GM12878 (cell line): ENCODE data around the gene UBXN7.

ENCODE experiments used
- ATF7 ChIP-seq: fragments of 450-650 bp; IDR thresholded peaks from 2 replicates; pipeline ENCODE4 v1.6.1; 2016; ENCODE audit warnings: low read depth, mild to moderate bottlenecking
- JUND ChIP-seq: IDR thresholded peaks from 2 replicates; pipeline ENCODE4 v1.6.1; 2012; ENCODE audit warnings: low read depth, mild to moderate bottlenecking, low read length, improper control_type of control experiment, moderate library complexity
- NFXL1 ChIP-seq: fragments of 450-650 bp; IDR thresholded peaks from 2 replicates; pipeline ENCODE4 v1.6.1; 2017; ENCODE audit warnings: antibody characterized with exemption, mild to moderate bottlenecking, borderline replicate concordance
- PAX5 ChIP-seq: IDR thresholded peaks from 2 replicates; pipeline ENCODE4 v1.6.1; 2011; ENCODE audit warnings: low read depth, low read length, borderline replicate concordance
- SMC3 ChIP-seq: IDR thresholded peaks from 2 replicates; pipeline ENCODE4 v1.6.1; 2011; ENCODE audit warnings: low read length, improper control_type of control experiment, borderline replicate concordance
- TF ChIP-seq, protein P1 (sequence below): IDR thresholded peaks from 2 replicates; pipeline ENCODE4 v1.6.1; 2012; ENCODE audit warnings: mild to moderate bottlenecking, low read depth, low read length
- TF ChIP-seq, protein P2 (sequence below): fragments of 450-650 bp; IDR thresholded peaks from 2 replicates; pipeline ENCODE4 v1.6.1; 2016; ENCODE audit warnings: mild to moderate bottlenecking

DNA sequence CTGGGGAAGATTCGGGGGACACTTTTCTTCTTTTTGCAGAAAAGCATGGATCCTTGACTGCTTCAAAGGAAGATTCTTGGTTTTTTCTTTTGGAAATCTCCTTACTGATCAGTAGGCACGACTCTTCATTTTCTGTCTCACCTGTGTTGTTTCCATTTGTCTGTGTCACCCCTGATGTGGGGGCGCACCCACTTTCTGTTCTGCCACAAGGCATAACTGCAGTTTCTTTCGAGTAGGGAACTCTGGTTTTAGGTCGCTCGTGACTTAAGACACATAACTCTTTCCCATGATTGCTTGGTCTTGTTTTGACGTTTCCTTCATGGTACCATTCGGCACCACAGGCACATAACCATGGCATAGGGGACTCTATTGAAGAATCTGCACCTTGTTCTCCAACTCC is 40.1 kb upstream of the UBXN7 start:
- TF ChIP-seq, protein P1, sequence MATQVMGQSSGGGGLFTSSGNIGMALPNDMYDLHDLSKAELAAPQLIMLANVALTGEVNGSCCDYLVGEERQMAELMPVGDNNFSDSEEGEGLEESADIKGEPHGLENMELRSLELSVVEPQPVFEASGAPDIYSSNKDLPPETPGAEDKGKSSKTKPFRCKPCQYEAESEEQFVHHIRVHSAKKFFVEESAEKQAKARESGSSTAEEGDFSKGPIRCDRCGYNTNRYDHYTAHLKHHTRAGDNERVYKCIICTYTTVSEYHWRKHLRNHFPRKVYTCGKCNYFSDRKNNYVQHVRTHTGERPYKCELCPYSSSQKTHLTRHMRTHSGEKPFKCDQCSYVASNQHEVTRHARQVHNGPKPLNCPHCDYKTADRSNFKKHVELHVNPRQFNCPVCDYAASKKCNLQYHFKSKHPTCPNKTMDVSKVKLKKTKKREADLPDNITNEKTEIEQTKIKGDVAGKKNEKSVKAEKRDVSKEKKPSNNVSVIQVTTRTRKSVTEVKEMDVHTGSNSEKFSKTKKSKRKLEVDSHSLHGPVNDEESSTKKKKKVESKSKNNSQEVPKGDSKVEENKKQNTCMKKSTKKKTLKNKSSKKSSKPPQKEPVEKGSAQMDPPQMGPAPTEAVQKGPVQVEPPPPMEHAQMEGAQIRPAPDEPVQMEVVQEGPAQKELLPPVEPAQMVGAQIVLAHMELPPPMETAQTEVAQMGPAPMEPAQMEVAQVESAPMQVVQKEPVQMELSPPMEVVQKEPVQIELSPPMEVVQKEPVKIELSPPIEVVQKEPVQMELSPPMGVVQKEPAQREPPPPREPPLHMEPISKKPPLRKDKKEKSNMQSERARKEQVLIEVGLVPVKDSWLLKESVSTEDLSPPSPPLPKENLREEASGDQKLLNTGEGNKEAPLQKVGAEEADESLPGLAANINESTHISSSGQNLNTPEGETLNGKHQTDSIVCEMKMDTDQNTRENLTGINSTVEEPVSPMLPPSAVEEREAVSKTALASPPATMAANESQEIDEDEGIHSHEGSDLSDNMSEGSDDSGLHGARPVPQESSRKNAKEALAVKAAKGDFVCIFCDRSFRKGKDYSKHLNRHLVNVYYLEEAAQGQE = no peak
- no peak for TF ChIP-seq PAX5
- no peak for TF ChIP-seq ATF7
- TF ChIP-seq NFXL1 = no peak
- no peak for TF ChIP-seq JUND
- TF ChIP-seq, protein P2, sequence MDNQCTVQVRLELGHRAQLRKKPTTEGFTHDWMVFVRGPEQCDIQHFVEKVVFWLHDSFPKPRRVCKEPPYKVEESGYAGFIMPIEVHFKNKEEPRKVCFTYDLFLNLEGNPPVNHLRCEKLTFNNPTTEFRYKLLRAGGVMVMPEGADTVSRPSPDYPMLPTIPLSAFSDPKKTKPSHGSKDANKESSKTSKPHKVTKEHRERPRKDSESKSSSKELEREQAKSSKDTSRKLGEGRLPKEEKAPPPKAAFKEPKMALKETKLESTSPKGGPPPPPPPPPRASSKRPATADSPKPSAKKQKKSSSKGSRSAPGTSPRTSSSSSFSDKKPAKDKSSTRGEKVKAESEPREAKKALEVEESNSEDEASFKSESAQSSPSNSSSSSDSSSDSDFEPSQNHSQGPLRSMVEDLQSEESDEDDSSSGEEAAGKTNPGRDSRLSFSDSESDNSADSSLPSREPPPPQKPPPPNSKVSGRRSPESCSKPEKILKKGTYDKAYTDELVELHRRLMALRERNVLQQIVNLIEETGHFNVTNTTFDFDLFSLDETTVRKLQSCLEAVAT = no peak
- TF ChIP-seq SMC3 = no peak
